HG02885 (cell line): ENCODE measurements around the gene C16orf95.
"Not testable (repeated sequence)": the region's sequence is repeated elsewhere in the genome, so short reads cannot be mapped to it uniquely, and the experiment has no call there.

Experiments
- ATAC-seq: cut with Tn5 transposase; IDR thresholded peaks from one replicate; pipeline ENCODE4 v1.9.1; 2021; ENCODE audit warnings: mild to moderate bottlenecking; ENCODE audit not compliant: unreplicated experiment, poor library complexity

Gene C16orf95, protein sequence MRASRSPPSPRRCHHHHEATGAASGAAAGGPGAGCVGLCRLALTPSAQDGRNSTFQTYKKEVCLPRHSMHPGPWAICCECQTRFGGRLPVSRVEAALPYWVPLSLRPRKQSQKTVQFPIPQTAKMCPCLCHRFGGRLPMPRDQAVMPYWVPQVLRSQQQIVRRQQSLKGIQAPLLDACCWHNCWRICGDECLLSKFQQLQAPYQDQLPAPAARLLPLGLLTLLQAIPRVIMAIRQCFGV

DNA sequence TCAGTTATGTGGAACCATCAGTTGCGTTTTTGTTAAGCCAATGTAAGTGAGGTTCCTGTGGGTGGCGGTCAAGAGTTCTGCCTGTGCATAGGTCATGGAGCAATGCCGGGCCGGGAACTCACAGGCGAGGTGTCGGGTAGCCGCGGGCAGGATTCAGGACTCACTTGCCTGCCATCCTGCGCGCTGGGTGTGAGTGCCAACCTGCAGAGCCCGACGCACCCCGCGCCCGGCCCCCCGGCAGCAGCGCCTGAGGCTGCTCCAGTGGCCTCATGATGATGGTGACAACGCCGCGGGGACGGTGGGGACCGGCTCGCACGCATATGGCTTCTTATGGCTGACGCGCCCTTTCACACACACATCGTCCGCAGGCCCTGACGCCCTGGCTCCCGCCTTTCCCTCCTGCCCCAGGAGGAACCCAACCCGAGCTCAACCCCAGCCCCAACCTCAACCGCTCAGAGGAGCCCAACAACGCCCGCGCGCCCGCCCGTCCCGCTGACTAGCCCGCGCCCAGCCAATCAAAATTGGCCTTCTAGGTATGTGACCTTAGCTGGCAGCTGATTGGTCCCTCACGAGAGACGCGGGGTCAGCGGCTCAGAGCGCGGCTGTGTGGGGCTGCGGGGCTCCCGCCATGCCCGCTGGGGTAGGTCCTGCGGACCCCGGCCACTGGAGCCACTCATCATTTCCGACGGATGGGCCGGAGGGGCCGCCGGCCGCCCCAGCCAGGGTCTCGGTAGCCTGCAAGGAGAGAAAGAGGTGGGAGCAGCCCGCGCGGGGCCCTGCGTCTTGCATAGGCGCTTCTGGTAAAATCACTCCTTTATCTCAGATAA is at the start of gene C16orf95:
Gene C16orf95 (minus strand): TSS at position 470 of the 827 bp plus-strand sequence. CDS start 150 bp downstream, at position 320.
- ATAC-seq, result peak; percentile 95

DNA sequence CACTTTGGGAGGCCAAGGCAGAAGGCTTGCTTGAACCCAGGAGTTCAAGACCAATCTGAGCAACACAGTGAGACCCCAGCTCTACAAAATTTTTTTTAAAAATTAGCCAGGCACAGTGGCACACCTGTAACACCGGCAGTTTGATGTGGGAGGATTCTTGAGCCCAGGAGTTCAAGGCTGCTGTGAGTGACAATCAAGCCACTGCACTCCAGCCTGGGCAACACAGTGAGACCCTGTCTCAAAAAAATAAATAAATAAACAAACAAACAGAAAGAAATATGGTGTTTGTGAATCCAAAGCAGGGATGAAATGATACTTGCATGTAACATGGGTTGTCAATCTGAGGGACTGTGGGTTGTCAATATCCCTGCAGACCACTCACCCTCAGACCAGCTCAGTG is 49.7 kb upstream of the C16orf95 start:
- no peak for ATAC-seq

DNA sequence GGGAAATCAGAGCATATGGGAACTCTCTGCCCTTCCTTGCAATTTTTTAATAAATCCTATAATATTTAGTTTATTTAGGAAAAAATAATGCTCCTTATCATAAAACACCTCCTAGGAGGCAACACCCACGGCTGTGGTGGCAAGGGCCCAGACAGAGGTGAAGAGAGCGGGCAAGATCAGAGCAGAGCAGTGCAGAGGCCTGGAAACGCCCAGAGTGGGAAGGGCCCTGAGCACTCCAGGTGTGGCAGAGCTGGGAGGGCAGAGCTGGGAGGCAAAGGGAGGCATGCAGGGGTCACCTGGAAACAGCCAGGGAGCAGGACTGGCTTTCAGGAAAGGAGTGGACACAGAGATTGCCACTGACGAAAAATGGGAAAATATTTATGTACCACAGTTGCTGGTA is 49.1 kb upstream of the C16orf95 start:
- no peak for ATAC-seq

DNA sequence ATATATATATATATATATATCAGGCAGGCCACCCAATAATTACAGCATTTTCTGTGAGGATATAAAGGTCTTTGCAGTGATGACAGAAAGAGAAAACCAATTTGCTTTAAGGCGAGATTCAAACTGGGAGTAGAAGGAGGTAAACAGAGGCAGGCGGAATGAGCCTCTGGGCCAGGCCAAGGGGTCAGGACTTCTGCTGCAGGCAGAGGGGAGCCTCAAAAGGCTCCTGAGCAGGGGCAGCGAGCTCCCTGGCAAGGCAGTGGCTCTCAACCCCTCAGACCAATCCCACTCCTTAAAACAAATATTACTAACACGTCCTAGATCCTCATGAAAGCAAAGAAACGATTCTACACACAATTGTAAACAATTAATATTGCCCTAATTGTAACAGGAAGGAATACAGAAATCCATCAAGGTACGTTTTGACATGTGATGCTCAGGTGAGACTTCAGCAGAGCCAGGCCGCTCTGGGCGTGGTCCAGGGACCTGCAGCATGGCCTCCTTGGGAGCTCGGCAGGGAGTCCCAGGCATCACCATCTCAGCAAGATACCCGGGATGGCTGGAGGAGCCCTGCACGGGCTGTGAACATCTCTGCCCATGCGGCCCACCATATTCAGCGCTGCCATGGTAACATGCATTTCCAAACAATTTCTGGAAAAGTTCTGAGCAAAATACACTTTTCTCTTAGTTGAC is 48.0 kb upstream of the C16orf95 start:
- no peak for ATAC-seq

DNA sequence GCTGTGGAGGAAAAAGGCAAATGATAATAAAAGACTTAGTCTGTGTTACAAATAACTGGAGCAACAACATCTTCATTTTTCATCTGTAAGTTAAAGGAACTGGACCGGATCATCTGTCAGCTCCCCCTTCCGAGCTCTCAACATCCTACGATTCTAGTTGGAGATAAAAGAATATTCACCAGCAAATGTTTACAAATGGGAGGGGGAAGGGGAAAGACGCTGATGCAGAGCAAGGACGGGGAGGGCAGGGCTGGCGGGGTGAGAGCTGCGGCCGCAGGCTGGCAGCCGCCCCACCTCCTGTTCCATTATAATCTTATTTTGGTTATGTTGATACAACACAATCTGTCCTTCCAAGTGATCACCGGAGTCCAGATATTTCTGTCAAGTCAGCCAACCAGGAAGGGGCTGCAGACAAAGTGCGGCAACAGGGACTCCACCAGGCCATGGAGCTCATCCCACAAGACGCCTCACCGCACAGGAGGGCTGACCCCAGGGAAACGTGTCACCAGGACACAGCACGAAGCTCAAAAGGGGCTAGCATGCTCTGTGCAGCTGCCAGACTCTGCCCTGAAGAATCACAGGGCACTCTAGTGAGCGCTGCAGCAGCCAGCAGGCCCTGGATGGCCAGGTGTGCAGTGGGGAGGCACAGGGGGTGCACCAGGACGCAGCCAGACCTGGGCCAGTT is 46.7 kb upstream of the C16orf95 start:
- ATAC-seq, result no peak

DNA sequence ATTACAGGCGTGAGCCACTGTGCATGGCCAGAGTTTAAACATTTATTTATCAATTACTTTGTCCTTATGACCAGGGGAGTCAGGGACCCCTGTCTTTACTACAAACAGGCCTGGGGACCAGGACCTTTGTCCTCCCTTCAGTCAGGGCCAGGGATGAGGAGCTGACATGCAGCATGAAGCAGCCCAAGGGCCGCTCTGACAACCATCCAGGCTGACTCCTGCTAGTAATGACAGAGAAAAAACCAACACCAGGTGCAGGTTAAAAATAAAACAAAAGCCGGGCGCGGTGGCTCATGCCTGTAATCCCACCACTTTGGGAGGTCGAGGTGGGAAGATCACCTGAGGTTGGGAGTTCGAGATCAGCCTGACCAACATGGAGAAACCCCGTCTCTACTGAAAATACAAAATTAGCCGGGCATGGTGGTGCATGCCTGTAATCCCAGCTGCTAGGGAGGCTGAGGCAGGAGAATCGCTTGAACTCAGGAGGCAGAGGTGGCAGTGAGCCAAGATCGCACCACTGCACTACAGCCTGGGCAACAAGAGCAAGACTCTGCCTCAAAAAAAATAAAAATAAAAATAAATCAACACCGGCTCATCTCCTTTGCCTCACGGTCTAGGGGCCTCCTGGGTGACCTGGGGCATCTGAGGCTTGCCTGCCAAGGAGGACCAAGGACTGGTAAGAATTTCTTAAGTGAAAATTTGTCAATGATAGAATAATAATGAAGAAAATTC is 45.8 kb upstream of the C16orf95 start:
- ATAC-seq, result not testable (repeated sequence)

DNA sequence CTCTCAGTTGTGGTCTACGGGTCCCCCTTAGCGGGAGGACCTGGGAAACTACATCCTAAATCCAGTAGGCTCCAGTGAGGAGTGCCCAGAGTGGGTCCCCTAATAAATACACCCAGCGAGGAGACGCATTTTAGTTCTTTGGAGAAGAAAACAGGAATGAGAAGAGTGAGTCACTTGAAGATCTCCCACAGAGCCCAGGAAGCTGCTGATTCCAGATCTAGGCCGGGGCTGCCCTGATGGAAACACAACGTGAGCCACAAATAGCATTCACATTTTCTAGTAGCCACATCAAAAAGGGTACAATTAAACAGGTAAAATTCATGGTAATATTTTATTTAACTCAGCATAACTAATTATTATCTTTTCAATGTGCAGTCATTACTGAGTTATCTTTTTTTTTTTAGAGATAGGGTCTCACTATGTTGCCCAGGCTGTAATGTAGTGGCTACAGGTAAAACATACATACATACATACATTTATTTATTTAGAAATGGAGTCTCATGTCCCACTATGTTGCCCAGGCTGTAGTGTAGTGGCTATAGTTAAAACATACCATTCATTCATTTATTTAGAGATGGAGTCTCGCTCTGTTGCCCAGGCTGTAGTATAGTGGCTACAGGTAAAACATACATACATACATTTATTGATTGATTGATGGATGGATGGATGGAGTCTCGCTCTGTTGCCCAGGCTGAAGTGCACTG is 44.9 kb upstream of the C16orf95 start:
- no peak for ATAC-seq

DNA sequence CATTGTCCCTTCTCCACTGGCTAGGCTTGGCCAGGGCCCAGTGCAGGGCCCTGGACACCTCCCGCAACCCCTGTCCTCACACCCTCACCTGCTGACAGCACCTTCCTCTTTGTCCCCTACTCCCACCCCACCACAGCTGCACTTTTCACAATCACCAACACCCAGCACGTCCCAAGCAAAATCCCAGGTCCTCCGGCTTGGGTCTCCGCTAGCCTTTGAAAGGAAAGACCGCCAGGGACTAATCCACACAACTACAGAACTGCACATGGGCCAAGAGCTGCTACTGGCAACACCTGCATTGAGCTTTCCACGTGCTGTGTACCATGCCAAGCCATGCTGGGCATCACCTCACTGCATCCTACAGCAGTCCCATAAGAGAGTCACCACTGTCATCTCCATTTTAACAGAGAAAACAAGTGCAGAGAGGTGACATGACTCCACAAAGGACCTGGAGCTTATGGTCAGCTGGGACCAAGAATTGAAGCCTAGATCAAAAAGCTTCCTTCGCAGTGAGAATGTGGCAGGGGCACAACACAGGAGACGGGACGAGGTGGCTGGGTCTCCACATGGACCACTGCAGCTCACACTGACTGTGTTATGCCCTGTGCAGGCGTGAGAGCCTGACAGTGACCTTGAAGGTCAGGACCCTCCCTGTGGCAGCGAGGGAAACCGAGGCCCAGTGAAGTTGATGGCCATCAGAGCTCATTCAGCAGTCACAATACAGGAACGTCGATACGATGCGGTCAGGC is 43.8 kb upstream of the C16orf95 start:
- no peak for ATAC-seq

DNA sequence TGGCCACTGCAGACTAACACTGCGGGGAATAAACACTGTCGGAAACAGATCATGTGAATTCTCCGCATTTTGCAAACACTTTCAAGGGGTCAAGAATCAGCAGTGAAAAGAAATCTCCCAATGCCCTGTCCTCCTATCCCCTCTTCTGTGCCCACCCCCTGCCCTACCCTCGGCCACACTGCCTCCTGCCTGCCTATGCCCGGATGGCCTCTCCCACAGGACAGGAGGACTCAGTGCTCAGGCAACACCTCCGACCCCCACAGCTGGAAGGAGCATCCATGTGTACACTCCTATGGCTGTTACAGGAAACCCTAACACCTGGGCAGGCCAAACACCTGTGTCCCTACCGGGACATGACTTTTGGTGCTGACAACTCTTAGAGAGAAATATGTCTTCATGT is 41.9 kb upstream of the C16orf95 start:
- ATAC-seq, result no peak

DNA sequence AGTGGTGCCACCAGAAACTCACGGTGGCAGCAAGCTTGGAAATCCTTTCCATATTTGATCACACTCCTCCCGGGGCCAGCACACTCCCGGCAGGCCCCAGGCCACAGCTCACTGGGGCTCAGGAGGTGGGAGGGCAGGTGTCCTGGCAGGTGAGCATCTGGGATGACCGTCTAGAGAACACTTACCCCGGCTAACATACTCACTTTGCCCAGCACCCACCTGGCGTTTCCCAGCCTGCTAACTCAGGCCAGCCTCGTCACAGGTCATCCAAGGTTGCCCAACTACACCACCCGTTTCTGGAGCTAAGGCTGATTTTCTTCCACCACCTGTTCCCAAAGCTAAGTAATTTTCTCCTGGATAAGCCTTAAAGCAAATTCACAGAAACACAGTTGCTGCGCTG is 41.5 kb upstream of the C16orf95 start:
- no peak for ATAC-seq

DNA sequence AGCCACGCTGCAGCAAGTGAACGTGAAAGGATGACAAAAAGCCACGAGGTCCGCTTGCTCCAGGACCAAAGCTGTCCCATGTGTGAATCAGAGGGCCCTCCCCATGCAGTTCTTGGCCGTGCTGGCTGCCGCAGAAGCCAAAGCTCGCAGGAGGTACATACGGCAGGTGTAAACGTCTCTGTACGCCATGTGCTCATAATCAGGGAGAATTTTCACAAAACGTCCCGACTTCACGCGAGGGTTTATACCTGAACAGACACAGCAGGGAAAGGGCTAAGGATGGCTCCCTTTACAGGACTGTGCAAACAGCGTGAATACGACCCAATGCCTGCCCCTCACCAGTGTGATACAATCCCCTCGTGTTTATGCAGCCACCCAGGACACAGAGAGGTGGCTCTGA is 41.1 kb upstream of the C16orf95 start:
- ATAC-seq, result no peak

DNA sequence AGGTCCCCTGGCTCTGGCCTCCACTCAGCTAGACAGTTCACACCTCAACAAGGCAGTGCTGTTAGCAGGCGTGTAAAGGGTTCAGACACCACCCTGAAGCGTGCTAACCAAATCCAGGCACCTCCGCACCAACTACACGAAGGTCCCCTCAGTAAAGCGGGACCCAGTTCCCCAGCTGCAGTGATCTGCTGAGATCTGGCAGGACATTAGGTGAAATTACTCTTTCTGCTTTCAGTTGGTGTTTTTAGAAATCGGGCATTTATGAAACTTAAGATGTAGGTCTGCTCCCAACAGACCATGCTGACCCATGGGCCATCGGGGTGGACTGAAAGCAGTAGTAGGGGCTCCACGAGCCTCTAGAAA is 39.3 kb upstream of the C16orf95 start:
- no peak for ATAC-seq

DNA sequence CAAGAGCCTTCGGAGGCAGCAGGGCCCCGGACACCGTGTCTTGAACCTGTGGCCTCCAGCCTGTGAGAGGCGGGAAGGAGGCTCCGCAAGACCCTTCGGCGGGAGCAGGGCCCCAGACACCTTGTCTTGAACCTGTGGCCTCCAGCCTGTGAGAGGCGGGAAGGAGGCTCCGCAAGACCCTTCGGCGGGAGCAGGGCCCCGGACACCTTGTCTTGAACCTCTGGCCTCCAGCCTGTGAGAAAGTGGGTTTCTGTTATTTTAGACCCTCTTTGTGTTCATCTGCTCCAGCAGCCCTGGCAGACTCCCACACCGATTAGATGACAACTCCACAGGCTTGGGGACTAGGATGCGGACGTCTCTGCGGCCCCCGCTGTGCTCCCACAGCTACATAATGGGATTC is 36.4 kb upstream of the C16orf95 start:
- ATAC-seq, result no peak

DNA sequence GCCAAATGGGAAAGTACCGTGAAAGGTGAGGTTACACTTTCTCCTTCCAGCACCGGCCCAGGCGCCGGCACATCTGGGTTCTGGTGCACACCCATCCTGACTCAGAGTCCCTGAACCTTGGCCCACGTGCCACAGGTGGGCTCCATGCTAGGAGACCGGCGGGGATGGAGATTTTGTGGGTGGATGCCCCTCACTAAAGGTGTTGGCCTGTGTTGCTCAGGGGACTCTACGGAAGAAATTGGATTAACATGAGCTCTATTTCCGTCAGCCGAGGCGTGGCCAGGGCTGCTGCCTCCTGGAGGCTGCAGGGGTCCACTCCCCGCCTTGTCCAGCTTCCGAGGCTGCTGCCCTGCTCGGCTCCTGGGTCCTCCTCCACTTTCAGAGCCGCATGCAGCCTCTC is 35.6 kb upstream of the C16orf95 start:
- no peak for ATAC-seq

DNA sequence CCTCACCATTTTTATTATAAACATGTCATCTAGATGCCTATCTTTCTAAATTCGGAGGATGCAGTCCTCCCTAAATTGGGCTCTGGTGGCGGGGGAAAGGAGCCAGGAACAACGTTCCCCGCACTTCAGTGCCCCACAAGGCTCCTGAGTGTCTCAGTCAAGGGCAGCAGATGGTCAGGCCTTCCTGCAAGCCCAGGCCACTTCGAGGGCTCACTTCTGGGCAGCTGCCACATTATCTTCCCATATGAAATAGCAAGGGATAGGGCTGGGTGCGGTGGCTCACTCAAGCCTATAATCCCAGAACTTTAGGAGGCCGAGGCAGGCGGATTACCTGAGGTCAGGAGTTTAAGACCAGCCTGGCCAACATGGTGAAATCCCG is 34.1 kb upstream of the C16orf95 start:
- no peak for ATAC-seq

DNA sequence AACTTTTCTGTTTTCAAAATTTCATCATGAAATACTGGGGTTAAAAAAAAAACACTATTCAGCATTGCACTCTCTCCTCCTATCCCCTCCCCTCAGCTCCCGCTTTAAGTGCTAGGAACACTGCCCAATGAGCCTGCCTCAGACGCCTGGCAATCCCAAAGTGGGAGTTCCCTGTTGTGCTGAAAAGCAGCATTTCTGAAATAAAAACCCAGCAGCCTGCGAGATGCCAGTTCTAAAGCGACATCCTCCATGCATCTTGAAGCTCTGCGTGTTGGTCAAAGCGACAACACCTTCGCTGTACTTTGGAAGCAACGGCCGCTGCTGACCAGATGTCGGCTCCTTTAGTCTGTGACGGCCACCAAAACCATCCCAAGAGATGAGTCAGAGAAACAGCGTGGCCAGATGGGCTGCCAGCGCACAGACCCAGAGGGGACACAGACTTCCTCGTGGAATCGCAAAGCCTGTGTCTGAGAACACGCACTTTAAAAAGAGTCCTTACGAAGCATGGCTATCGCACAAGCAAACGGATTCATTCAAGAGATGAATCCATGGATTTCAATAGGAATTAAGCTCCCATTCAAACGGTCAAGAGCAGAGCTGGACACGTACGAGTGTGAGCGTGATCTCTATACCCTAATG is 33.6 kb upstream of the C16orf95 start:
- ATAC-seq, result no peak

DNA sequence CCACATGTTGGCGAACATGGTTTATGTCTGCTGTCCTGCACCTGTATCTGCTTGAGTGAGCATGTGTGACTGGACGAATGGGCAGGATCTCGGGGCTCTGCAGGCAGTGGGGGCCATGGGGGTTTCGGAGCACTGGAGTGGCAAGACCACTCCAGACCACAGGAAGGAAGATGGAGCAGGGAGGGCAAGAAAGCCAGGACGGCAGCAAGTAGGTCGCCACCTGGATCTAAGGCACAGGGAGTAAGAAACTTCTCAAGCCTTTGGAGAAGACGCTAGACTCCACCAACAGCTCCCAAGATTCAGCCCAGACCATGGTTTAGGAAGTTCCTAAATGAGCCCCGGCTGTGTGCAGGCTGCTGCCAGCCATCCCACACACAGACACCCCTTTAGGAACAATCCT is 32.8 kb upstream of the C16orf95 start:
- ATAC-seq, result no peak

DNA sequence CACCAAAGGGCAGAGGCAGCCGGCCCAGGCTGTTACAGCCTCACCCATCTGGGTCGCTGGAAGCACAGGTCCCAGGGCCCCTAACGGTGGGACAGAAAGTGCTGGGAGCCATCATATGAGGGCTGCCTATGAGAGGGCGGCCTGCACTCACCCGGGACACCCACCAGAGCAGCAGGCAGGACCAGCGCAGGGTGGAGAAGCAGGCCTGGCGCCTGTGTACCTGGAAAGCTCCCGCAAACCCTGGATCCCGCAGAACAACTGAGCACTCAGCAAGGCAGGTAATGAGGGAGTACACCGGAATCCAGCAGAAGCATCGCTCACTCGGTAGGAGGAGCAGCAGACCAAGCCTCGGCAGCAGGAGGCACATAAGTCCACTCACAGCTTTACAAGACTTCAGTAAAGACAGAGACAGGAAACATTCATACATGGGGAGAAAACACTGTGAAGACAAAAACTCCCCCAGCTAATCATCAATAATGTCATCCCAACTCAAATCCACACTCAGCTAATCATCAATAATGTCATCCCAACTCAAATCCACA is 31.5 kb upstream of the C16orf95 start:
- no peak for ATAC-seq
